Hepatocyte (in vitro differentiated cells): ENCODE data around the gene ULK4. TPM values are rescaled to one million over a fixed set of nuclear protein-coding genes. Genes with fewer than 3 reads are reported as not detected.

Experiments
- DNase-seq: peaks from one replicate; pipeline ENCODE4 v3.0.0-alpha.2; 2016; ENCODE audit warnings: low spot score
- H2AFZ ChIP-seq: fragments of 200-600 bp; sonication (generic); 2 replicates; pipeline ENCODE4 v1.6.0; 2016; ENCODE audit warnings: antibody characterized with exemption, mild to moderate bottlenecking
- H3K27ac ChIP-seq: fragments of 200-600 bp; sonication (generic); 2 replicates; pipeline ENCODE4 v1.5.1; 2016; ENCODE audit warnings: mild to moderate bottlenecking
- H3K27me3 ChIP-seq: fragments of 200-600 bp; sonication (generic); 2 replicates; pipeline ENCODE4 v1.6.1; 2016
- H3K36me3 ChIP-seq: fragments of 200-600 bp; sonication (generic); replicated peaks from 2 replicates; pipeline ENCODE4 v1.5.1; 2016; ENCODE audit warnings: low read depth; ENCODE audit not compliant: insufficient read depth
- H3K4me1 ChIP-seq: fragments of 200-600 bp; sonication (generic); 2 replicates; pipeline ENCODE4 v1.5.1; 2016; ENCODE audit warnings: mild to moderate bottlenecking, moderate library complexity; ENCODE audit not compliant: insufficient read depth
- H3K4me2 ChIP-seq: fragments of 200-600 bp; sonication (generic); 2 replicates; pipeline ENCODE4 v1.6.0; 2016
- H3K4me3 ChIP-seq: fragments of 200-600 bp; sonication (generic); 2 replicates; pipeline ENCODE4 v1.5.1; 2016; ENCODE audit warnings: mild to moderate bottlenecking
- H3K79me2 ChIP-seq: fragments of 200-600 bp; sonication (generic); 2 replicates; pipeline ENCODE4 v1.6.0; 2017; ENCODE audit warnings: mild to moderate bottlenecking
- H3K9me2 ChIP-seq: fragments of 200-600 bp; sonication (generic); replicated peaks from 2 replicates; pipeline ENCODE4 v1.6.0; 2017; ENCODE audit warnings: mild to moderate bottlenecking; ENCODE audit not compliant: insufficient read depth
- H3K9me3 ChIP-seq: fragments of 200-600 bp; sonication (generic); 2 replicates; pipeline ENCODE4 v1.5.1; 2016; ENCODE audit warnings: low read depth, mild to moderate bottlenecking
- H4K20me1 ChIP-seq: fragments of 200-600 bp; sonication (generic); 2 replicates; pipeline ENCODE4 v1.6.0; 2016; ENCODE audit warnings: mild to moderate bottlenecking; ENCODE audit not compliant: insufficient read depth, poor library complexity, severe bottlenecking
- EZH2 ChIP-seq: fragments of 200-600 bp; sonication (generic); IDR thresholded peaks from 2 replicates; pipeline ENCODE4 v1.6.1; 2016; ENCODE audit warnings: antibody characterized with exemption, mild to moderate bottlenecking, borderline replicate concordance
- EZH2phosphoT487 ChIP-seq: fragments of 200-600 bp; sonication (generic); IDR thresholded peaks from one replicate; pipeline ENCODE4 v1.6.1; 2018; ENCODE audit warnings: antibody characterized with exemption, mild to moderate bottlenecking, low read depth, moderate library complexity; ENCODE audit not compliant: unreplicated experiment, severe bottlenecking
- WGBS: methylation state at CpG from one replicate; pipeline ENCODE4 v1.1.6; 2016; ENCODE audit warnings: low lambda C conversion rate; ENCODE audit errors: missing lambda C conversion rate; 5-methylcytosine and 5-hydroxymethylcytosine counted together
- polyA plus RNA-seq: library from polyadenylated mRNA; unstranded; fragments of >200 nt; fragmentation: Nextera tagmentation; extraction: Ambion mirVana; gene quantifications from 2 replicates; pipeline ENCODE4 v1.2.1, GENCODE V29; 2016
- total RNA-seq: library from RNA; depleted of rRNA; stranded (reverse); fragments of >200 nt; gene quantifications from 2 replicates; pipeline ENCODE4 v1.2.3, GENCODE V29; 2014
- TF ChIP-seq, protein P1 (sequence below): fragments of 200-600 bp; sonication (generic); IDR thresholded peaks from 2 replicates; pipeline ENCODE4 v1.5.1; 2016; ENCODE audit warnings: antibody characterized with exemption, mild to moderate bottlenecking; ENCODE audit not compliant: poor library complexity

The ULK4 gene
- total and polyA plus RNA-seq, 2 experiments from 2014 or later: 3.8 to 9.1 TPM

GRCh38 chr3:41320953-41321641 is 640.8 kb downstream of the ULK4 start:
- H3K27me3 ChIP-seq: no peaks in the 10 kb centered on the region

GRCh38 chr3:41318520-41318919 is 643.4 kb downstream of the ULK4 start:
- H2AFZ ChIP-seq: no peak overlapping the region
- H3K79me2 ChIP-seq: no peaks in the 10 kb centered on the region
- 54% methylated on average over 2 of the region's 2 CpGs for WGBS
- no peak overlapping the region for H3K27ac ChIP-seq
- TF ChIP-seq EZH2phosphoT487 (no peak), EZH2 (no peak)
- TF ChIP-seq, protein P1, sequence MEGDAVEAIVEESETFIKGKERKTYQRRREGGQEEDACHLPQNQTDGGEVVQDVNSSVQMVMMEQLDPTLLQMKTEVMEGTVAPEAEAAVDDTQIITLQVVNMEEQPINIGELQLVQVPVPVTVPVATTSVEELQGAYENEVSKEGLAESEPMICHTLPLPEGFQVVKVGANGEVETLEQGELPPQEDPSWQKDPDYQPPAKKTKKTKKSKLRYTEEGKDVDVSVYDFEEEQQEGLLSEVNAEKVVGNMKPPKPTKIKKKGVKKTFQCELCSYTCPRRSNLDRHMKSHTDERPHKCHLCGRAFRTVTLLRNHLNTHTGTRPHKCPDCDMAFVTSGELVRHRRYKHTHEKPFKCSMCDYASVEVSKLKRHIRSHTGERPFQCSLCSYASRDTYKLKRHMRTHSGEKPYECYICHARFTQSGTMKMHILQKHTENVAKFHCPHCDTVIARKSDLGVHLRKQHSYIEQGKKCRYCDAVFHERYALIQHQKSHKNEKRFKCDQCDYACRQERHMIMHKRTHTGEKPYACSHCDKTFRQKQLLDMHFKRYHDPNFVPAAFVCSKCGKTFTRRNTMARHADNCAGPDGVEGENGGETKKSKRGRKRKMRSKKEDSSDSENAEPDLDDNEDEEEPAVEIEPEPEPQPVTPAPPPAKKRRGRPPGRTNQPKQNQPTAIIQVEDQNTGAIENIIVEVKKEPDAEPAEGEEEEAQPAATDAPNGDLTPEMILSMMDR: no peak
- H3K27me3 ChIP-seq: no peaks in the 10 kb centered on the region
- no peaks in the 10 kb centered on the region for H3K9me3 ChIP-seq
- H3K36me3 ChIP-seq: no peaks in the 10 kb centered on the region
- no peak overlapping the region for H3K4me2 ChIP-seq
- H3K9me2 ChIP-seq: no peaks in the 10 kb centered on the region
- H4K20me1 ChIP-seq: no peaks in the 10 kb centered on the region
- no peak overlapping the region for H3K4me3 ChIP-seq
- peak; percentile 7 for DNase-seq
- H3K4me1 ChIP-seq: peaks cover 15% of the 10 kb centered on the region

More at GRCh38 chr3:41320953-41321641, 640.8 kb downstream of the ULK4 start:
- peaks cover 15% of the 10 kb centered on the region for H3K4me1 ChIP-seq
- H3K9me2 ChIP-seq: no peaks in the 10 kb centered on the region
- 70% methylated on average over 8 of the region's 8 CpGs for WGBS
- no peak overlapping the region for H3K4me2 ChIP-seq
- DNase-seq: no peak
- H3K79me2 ChIP-seq: no peaks in the 10 kb centered on the region
- no peaks in the 10 kb centered on the region for H3K36me3 ChIP-seq
- no peaks in the 10 kb centered on the region for H4K20me1 ChIP-seq
- H3K4me3 ChIP-seq: no peak overlapping the region
- TF ChIP-seq EZH2phosphoT487 (no peak), EZH2 (no peak)
- TF ChIP-seq, protein P1: no peak
- no peak overlapping the region for H2AFZ ChIP-seq
- H3K9me3 ChIP-seq: no peaks in the 10 kb centered on the region
- no peak overlapping the region for H3K27ac ChIP-seq

DNA sequence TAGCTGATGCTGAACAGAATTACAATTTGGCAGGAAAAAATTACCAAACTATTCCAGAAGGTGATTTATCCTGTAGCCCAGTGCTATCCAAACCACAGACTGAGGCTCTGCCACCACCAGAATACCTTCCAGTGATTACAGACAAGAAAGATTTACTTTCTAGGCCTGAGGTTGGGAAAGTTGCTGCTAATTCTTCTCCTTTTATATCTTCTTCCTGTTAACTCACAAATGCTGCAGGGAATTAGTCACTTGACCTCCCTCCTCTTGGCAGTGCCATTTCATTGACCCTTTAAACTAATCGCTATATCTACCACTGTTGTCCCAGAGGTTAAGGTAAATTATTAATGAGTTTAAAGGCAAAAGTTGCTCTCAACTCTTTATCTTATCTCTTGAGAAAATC is 644.2 kb downstream of the ULK4 start:
- no peak overlapping the region for H3K4me3 ChIP-seq
- H3K9me3 ChIP-seq: no peaks in the 10 kb centered on the region
- 42% methylated on average over 1 of the region's 1 CpG for WGBS

More for the DNA sequence above, 644.2 kb downstream of the ULK4 start:
- no peaks in the 10 kb centered on the region for H3K36me3 ChIP-seq
- no peaks in the 10 kb centered on the region for H3K27me3 ChIP-seq
- no peaks in the 10 kb centered on the region for H3K9me2 ChIP-seq
- H3K27ac ChIP-seq: peak overlapping the region; percentile 0
- peak; percentile 30 for DNase-seq
- H3K79me2 ChIP-seq: no peaks in the 10 kb centered on the region
- no peak overlapping the region for H3K4me2 ChIP-seq
- TF ChIP-seq, protein P1: no peak
- TF ChIP-seq EZH2 (no peak), EZH2phosphoT487 (no peak)
- H3K4me1 ChIP-seq: peaks cover 10% of the 10 kb centered on the region
- no peak overlapping the region for H2AFZ ChIP-seq
- H4K20me1 ChIP-seq: no peaks in the 10 kb centered on the region
